Measurements from ENCODE around the gene FGF19. TPM values are rescaled to one million over a fixed set of nuclear protein-coding genes. Genes with fewer than 3 reads are reported as not detected.

FGF19 gene
- total RNA-seq, 2 donors from 2014 or later: not detected

GRCh38 chr11:69666752-69667536, 36.9 kb downstream of the FGF19 start:
- H3K36me3 ChIP-seq: peaks cover 26% of the 10 kb centered on the region

GRCh38 chr11:69666261-69666660, 37.6 kb downstream of the FGF19 start:
- Histone ChIP-seq H3K4me3 (no peak overlapping the region), H3K36me3 (peaks cover 24% of the 10 kb centered on the region), H3K27me3 (replicated peaks; ENCODE audit: insufficient read depth) (no peaks in the 10 kb centered on the region), H3K4me1 (ENCODE audit: control insufficient read depth in 1 of 2, low read depth in 2 of 2) (peaks cover 5 to 13% of the 10 kb centered on the region in 2 donors), H3K27ac (no peak overlapping the region), H3K9me3 (no peaks in the 10 kb centered on the region)
- TF ChIP-seq CTCF (IDR thresholded peaks at IDR 0.05): no peak
- DNase-seq (ENCODE audit: low spot score): no peak
- ATAC-seq (ENCODE audit: insufficient number of reproducible peaks, low FRiP score, low read depth): no peak

More at GRCh38 chr11:69666752-69667536, 36.9 kb downstream of the FGF19 start:
- Histone ChIP-seq H3K27ac (no peak overlapping the region), H3K4me3 (no peak overlapping the region), H3K27me3 (replicated peaks; ENCODE audit: insufficient read depth) (no peaks in the 10 kb centered on the region), H3K9me3 (no peaks in the 10 kb centered on the region), H3K4me1 (ENCODE audit: control insufficient read depth in 1 of 2, low read depth in 2 of 2) (peaks cover 5 to 13% of the 10 kb centered on the region in 2 donors)
- ATAC-seq (ENCODE audit: insufficient number of reproducible peaks, low FRiP score, low read depth) (no peak), DNase-seq (ENCODE audit: low spot score) (no peak)
- no peak for TF ChIP-seq CTCF (IDR thresholded peaks at IDR 0.05)

GRCh38 chr11:69665669-69666068, 38.2 kb downstream of the FGF19 start:
- H3K4me1 ChIP-seq (ENCODE audit: control insufficient read depth in 1 of 2, low read depth in 2 of 2): peaks cover 3 to 9% of the 10 kb centered on the region in 2 donors
- no peak overlapping the region for H3K4me3 ChIP-seq
- DNase-seq (ENCODE audit: low spot score) (no peak), ATAC-seq (ENCODE audit: insufficient number of reproducible peaks, low FRiP score, low read depth) (no peak)
- no peaks in the 10 kb centered on the region for H3K27me3 ChIP-seq (replicated peaks; ENCODE audit: insufficient read depth)
- no peaks in the 10 kb centered on the region for H3K9me3 ChIP-seq
- H3K36me3 ChIP-seq: peaks cover 28% of the 10 kb centered on the region
- no peak for TF ChIP-seq CTCF (IDR thresholded peaks at IDR 0.05)
- no peak overlapping the region for H3K27ac ChIP-seq

- no peak overlapping the region for H3K4me3 ChIP-seq
- no peaks in the 10 kb centered on the region for H3K27me3 ChIP-seq (replicated peaks; ENCODE audit: insufficient read depth)
- peaks cover 0 to under 1% of the 10 kb centered on the region in 2 donors for H3K4me1 ChIP-seq (ENCODE audit: control insufficient read depth in 1 of 2, low read depth in 2 of 2)
- peaks cover 28% of the 10 kb centered on the region for H3K36me3 ChIP-seq
- ATAC-seq (ENCODE audit: insufficient number of reproducible peaks, low FRiP score, low read depth): no peak
- no peaks in the 10 kb centered on the region for H3K9me3 ChIP-seq
- no peak overlapping the region for H3K27ac ChIP-seq
- TF ChIP-seq CTCF (IDR thresholded peaks at IDR 0.05): no peak
- DNase-seq (ENCODE audit: low spot score): no peak
These were observed 38.9 kb downstream of the FGF19 start for GRCh38 chr11:69664901-69665300.

- H3K27ac ChIP-seq: no peak overlapping the region
- peaks cover 28% of the 10 kb centered on the region for H3K36me3 ChIP-seq
- DNase-seq (ENCODE audit: low spot score): no peak
- no peaks in the 10 kb centered on the region for H3K9me3 ChIP-seq
- no peak for TF ChIP-seq CTCF (IDR thresholded peaks at IDR 0.05)
- no peaks in the 10 kb centered on the region for H3K4me1 ChIP-seq (ENCODE audit: control insufficient read depth in 1 of 2, low read depth in 2 of 2)
- H3K4me3 ChIP-seq: no peak overlapping the region
- H3K27me3 ChIP-seq (replicated peaks; ENCODE audit: insufficient read depth): no peaks in the 10 kb centered on the region
- ATAC-seq (ENCODE audit: insufficient number of reproducible peaks, low FRiP score, low read depth): no peak
These were observed 39.6 kb downstream of the FGF19 start for GRCh38 chr11:69664103-69664775.
